GM18858 (cell line): Measurements from ENCODE around the gene JRKL.
"Not testable (repeated sequence)": the region's sequence is repeated elsewhere in the genome, so short reads cannot be mapped to it uniquely, and the experiment has no call there.

Experiments
- ATAC-seq: cut with Tn5 transposase; IDR thresholded peaks from one replicate; pipeline ENCODE4 v1.9.1; 2021; ENCODE audit not compliant: unreplicated experiment

The JRKL gene

GRCh38 chr11:96393753-96394348 is 4.0 kb downstream of the JRKL start:
- peak; percentile 27 for ATAC-seq

GRCh38 chr11:96394773-96395172 is 5.0 kb downstream of the JRKL start:
- ATAC-seq: no peak

GRCh38 chr11:96396637-96397036 is 6.8 kb downstream of the JRKL start:
- no peak for ATAC-seq

- no peak for ATAC-seq
Observed at GRCh38 chr11:96397863-96398262, 8.1 kb downstream of the JRKL start.

- no peak for ATAC-seq
Observed at GRCh38 chr11:96400697-96401096, 10.9 kb downstream of the JRKL start.

GRCh38 chr11:96411412-96411811 is 21.6 kb downstream of the JRKL start:
- not testable (repeated sequence) for ATAC-seq

GRCh38 chr11:96412761-96413381 is 23.1 kb downstream of the JRKL start:
- ATAC-seq: no peak

- no peak for ATAC-seq
Observed at GRCh38 chr11:96413408-96413807, 23.6 kb downstream of the JRKL start.

GRCh38 chr11:96424693-96425092 is 34.9 kb downstream of the JRKL start:
- ATAC-seq: no peak

GRCh38 chr11:96430668-96431067 is 40.9 kb downstream of the JRKL start:
- ATAC-seq: no peak

GRCh38 chr11:96432654-96433053 is 42.8 kb downstream of the JRKL start:
- ATAC-seq: not testable (repeated sequence)
